Stimulated activated CD4-positive, alpha-beta T cell treated with anti-CD3 and anti-CD28 coated beads, Interleukin-12 subunit alpha, Interleukin-12 subunit beta, amount 100 ng/mL, for 48 hours (primary cell): Measurements from ENCODE around the gene E2F3.
"Not testable (repeated sequence)": the region's sequence is repeated elsewhere in the genome, so short reads cannot be mapped to it uniquely, and the experiment has no call there.

Experiments
- DNase-seq, 3 donors: peaks; one replicate each; pipeline ENCODE4 v3.0.0-alpha.2; 2020; ENCODE audit warnings: low read depth in 2 of 3, low spot score in 1 of 3

Gene E2F3

GRCh38 chr6:20525208-20525607, 123.5 kb downstream of the E2F3 start:
- not testable (repeated sequence) for DNase-seq

- DNase-seq, result not testable (repeated sequence)
Measured at GRCh38 chr6:20529086-20529448, 127.4 kb downstream of the E2F3 start.

- DNase-seq, result no peak
Measured at GRCh38 chr6:20532881-20533280, 131.2 kb downstream of the E2F3 start.

- DNase-seq, result no peak
Measured at GRCh38 chr6:20533746-20534294, 132.1 kb downstream of the E2F3 start.

GRCh38 chr6:20534295-20535262, 132.9 kb downstream of the E2F3 start, which contains the start of gene CDKAL1:
Gene CDKAL1 (plus strand): TSS chr6:20534457. CDS start chr6:20546351, 11,894 bp downstream.
- DNase-seq, result peak; percentile 80 to 90 (median 85)

- no peak for DNase-seq
Measured at GRCh38 chr6:20538131-20538662, 136.5 kb downstream of the E2F3 start.

GRCh38 chr6:20538907-20539306, 137.2 kb downstream of the E2F3 start:
- no peak for DNase-seq

- no peak for DNase-seq
Measured at GRCh38 chr6:20539387-20539786, 137.7 kb downstream of the E2F3 start.

GRCh38 chr6:20540683-20541082, 139.0 kb downstream of the E2F3 start:
- no peak for DNase-seq

GRCh38 chr6:20541382-20541781, 139.7 kb downstream of the E2F3 start:
- DNase-seq, result no peak

- no peak for DNase-seq
Measured at GRCh38 chr6:20542927-20543602, 141.4 kb downstream of the E2F3 start.
